GM19438 (cell line): ENCODE data around the gene UPK3A.
"Not testable (repeated sequence)": the region's sequence is repeated elsewhere in the genome, so short reads cannot be mapped to it uniquely, and the experiment has no call there.

ENCODE experiments used
- ATAC-seq: cut with Tn5 transposase; IDR thresholded peaks from one replicate; pipeline ENCODE4 v1.9.1; 2021; ENCODE audit warnings: low read depth; ENCODE audit not compliant: unreplicated experiment

Gene UPK3A

DNA sequence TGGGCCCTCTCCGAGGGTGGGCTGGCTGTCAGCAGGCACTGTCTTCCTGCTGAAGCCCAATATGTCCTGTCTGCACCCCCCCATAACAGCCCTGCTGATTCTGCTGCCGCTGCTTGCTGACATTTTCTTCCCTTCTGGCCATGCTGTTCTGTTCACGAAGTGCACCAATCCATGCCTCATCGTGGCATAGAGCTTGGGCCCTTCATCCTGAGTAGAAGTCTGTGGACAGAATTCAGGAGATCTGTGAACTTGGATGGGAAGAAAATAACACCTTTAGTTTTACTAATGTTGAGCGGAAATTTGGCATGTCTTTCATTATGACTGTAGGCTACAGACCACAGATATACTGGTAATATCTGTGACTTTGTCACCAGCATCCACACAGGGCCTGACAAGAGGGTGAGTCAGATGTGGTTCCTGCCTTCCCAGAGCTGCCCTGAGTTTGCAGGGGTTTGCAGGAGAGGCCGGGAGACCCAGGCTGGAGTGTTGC lies 29.9 kb upstream of the UPK3A start:
- ATAC-seq = no peak

DNA sequence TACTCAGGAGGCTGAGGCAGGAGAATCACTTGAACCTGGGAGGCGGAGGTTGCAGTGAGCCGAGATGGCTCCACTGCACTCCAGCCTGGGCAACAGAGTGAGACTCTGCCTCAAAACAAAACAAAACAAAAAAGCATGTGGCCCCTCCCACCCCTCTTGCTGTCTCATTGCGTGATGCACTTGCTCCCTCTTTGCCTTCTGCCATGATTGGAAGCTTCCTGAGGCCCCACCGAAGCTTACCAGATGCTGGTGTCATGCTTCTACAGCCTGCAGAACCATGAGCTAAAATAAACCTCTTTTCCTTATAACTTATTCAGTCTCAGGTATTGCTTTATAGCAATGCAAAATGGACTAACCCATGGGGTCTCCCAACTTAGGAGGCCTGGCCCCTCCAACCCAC lies 26.8 kb upstream of the UPK3A start:
- not testable (repeated sequence) for ATAC-seq

GRCh38 chr22:45259754-45260394 lies 24.9 kb upstream of the UPK3A start:
- ATAC-seq = no peak

- not testable (repeated sequence) for ATAC-seq
Observed at GRCh38 chr22:45260395-45260759, 24.4 kb upstream of the UPK3A start.

DNA sequence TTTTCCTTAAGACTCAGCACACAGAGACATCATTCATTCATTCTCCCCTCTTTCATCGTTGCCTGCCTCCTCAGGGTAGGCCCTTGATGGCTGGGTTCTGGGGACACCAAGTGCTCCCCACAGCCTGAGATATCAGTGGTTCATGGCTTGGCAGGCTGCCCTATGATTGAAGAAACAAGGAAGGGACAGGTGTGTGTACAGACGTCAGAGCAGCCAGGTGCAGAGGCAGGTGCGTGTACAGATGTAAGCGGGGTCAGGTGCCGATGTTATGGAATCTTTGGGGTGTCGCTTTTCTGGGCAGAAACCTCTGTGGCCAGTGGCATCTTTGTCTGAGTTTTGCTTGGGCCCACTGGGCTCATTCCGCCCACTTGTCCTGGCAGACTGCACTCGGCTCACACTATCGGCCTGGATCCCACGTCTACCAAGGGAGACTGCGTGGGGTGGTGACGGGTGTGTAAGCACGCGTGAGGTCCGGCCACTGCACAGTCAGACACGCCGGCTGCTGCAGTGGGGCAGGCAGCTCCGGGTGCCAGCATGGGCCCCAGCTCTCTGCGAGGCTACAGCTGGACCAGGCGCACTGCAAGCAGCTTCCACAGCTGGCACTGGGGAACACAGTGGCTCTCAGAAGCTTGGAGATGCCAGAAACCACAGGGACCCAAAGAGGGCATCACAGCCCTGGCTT lies 23.2 kb upstream of the UPK3A start:
- no peak for ATAC-seq

DNA sequence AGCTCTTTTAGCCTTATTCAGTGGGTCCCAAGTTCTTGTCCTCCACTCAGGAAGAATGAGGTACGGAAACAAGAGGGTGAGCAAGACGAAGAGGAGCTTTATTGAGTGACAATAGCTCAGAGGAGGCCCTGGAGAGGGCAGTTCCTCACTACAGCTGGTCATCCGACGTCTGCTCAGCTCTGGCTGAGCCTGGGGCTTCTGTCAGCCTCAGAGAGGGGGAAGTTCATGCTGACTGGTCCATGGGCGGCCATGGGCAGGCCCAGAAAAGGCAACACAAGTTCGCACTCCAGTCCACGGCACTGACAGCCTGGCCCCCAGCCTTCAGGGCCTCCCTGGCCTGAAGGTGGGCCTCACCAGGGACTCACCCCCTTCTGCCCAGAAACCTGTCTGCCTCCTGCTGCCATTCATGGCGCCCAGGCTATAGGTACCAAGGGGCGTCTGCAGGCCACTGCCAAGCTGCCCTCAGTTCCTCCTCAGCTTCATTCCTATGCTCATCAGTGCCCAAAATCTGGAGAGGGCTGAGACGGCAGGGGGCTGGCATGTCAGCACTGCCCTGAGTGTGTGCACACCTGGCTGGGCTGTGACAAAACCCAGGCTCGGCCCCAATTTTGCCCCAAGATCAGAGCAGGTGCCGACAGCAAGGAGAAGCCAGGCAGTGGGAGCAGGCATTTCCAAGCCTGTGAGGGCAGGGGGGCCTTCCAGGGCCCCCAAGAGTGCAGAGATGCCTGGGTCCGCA lies 22.4 kb upstream of the UPK3A start:
- ATAC-seq = no peak

GRCh38 chr22:45262931-45263462 lies 21.8 kb upstream of the UPK3A start:
- ATAC-seq = peak; percentile 33

DNA sequence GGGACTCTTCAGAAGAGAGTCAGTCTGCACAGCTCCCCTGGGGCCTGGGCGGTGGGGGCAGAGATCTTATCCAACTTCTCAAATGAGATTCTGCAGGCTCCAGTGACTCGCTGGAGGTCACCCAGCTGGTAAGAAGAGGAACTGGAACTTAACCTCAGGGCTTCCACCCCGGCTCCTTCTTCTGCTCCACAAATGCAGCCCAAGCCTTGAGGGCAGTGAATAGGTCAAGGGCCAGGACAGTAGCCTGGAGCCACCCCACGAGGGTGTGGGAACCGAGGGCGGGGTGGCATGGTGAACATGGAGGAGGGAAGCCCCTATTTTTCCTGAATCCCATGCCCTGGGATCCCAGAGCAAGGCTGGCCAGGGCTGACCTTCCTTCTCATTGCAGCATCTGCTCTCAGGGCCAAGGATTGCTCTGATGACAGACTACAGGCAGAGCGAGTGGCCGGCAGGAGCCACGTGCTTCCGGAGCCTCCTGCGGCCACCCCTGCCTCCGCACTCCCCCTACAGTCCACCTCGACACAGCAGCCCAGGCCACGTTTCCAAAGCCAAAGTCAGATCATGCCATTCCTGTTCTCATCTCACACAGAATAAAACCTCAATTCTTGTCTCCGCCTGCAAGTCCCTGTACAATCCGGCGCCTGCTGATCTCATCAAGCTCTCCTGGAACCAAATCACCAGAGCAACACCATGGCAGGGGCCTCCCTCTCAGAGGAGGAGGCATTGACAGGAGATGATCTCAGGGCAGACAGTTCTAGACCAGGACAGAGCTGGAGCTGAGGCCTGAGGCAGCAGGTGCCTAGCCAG lies 21.1 kb upstream of the UPK3A start:
- peak; percentile 71 for ATAC-seq

GRCh38 chr22:45265535-45265934 lies 19.2 kb upstream of the UPK3A start:
- no peak for ATAC-seq

- ATAC-seq = no peak
Observed at GRCh38 chr22:45268167-45268957, 16.4 kb upstream of the UPK3A start.

DNA sequence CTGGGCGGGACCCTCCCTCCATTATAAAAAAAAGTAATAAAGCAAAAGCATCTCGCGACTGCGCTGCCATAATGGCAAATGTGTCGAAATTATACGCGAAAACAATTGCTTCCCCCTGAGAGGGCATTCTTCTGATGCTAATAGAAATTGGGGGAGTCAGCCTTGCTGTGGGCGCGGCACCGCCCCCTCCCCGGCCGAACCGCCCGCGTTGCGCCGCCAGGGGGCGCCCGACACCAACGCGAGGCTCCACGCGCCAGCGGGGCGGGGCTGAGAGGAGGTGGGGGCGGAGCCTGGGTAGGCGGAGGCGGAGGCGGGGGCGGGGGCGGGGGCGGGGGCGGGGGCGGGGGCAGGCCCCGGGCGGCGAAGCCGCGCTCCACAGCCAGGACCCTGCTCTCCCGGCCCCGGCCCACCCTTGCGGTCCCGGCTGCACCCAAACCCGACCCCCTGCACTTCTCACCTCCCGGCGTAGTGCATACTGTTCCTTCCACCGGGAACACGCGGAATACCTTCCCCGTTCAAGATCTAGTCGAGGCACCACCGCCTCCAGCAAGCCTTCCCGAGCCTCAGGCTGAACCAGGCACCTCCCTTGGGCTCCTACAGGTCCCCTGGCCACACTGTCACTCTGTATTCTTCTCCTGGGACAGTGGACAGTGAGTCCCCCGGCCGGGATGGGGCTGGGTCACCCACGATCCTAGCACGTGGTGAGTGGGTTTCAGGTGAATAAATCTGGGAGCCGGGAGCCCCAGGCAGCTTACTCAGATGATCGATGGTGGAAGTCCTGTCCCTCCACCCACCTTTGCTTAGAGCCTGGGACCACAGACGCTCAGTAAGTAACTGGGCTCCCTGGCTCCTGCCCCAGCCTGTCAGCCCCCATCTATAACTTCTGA lies 15.5 kb upstream of the UPK3A start:
- ATAC-seq = no peak

DNA sequence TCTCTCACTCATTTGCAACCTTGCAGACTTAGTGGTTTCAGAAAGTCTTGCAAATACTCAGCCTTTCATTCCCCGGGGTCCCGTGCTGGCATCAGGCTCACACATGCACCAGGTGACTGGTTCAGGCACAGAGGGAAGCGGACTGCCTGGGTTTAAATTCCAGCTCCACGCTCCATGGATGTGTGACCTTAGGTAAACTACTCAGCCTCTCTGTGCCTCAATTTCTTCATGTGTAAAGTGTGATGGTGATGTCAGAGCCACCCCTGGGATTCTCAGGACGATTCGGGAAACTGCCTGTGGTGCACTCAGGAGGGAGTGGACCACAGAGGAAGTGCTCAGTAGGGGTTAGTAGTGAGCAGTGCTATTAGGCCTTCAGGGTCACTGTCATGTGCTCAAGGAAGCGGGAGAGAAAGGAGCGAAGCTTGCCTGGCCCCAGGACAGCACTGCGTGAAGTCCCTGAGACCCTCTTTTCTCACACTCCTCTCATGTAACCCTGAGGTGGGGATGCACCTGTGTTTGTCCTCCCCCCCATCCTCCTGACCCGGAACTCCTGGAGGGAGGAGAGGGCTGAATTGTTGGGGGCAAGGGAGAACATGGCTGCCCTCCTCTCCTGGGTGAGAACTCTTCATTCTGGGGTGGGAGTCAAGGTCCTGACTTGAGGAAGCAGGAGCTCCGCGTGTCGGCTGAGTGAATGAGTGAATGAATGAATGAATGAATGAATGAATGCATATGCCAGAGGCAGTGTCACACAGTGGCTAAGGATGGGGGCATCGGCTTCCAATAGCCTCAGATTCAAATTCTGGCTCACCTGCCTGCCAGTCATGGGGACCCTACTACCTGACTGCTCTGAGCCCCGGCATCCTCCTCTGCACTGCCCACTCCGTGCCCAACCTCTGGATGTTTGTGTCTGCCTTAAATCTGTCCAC lies 14.4 kb upstream of the UPK3A start:
- ATAC-seq = no peak

- no peak for ATAC-seq
Observed at GRCh38 chr22:45271667-45272201, 13.0 kb upstream of the UPK3A start.

GRCh38 chr22:45272498-45272897 lies 12.3 kb upstream of the UPK3A start:
- ATAC-seq = no peak

GRCh38 chr22:45273452-45274075 lies 11.2 kb upstream of the UPK3A start:
- no peak for ATAC-seq

DNA sequence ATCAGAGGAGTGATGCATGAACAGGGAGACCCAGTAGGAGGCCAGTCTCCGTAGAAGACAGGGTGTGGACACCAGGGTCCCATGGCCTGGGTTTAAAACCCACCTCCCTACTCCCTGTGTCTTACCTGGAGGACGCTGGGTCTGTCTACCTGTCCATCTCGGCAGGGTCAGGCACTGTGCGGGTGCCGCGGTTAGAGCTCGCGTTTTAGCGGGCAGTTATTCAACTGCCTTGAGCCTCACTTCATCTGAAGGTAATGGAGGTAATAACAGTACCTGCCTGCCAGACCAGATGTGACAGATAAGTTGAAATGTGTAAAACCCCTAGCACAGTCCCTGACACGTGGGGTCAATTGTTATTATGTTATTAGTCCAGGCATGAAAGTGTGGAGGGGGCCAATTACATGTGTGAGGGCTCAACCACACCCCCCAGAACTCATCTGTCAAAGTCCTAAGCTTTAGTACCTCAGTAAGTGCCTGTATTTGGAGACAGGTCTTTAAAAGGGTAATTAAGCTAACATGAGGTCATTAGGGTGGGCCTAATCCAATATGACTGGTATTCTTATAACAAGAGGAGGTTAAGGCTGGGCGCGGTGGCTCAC lies 8.1 kb upstream of the UPK3A start:
- ATAC-seq = no peak

DNA sequence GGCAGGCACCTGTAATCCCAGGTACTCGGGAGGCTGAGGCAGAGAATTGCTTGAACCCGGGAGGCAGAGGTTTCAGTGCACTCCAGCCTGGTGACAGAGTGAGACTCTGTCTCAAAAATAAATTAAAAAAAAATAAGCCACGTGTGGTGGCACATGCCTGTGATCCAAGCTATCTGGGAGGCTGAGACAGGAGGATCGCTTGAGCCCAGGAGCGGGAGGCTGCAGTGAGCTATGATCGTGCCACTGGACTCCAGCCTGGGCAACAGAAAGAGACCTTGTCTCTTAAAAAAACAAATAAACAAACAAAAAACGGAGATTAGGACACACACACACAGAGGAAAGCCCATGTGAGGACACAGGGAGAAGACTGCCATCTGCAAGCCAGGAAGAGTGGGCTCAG lies 7.0 kb upstream of the UPK3A start:
- ATAC-seq = not testable (repeated sequence)
